ENCODE data around the gene RGP1. TPM values are rescaled to one million over a fixed set of nuclear protein-coding genes. Genes with fewer than 3 reads are reported as not detected.

RGP1 gene
- total RNA-seq, 1 donor from 2014 or later, result 35.7 TPM

DNA sequence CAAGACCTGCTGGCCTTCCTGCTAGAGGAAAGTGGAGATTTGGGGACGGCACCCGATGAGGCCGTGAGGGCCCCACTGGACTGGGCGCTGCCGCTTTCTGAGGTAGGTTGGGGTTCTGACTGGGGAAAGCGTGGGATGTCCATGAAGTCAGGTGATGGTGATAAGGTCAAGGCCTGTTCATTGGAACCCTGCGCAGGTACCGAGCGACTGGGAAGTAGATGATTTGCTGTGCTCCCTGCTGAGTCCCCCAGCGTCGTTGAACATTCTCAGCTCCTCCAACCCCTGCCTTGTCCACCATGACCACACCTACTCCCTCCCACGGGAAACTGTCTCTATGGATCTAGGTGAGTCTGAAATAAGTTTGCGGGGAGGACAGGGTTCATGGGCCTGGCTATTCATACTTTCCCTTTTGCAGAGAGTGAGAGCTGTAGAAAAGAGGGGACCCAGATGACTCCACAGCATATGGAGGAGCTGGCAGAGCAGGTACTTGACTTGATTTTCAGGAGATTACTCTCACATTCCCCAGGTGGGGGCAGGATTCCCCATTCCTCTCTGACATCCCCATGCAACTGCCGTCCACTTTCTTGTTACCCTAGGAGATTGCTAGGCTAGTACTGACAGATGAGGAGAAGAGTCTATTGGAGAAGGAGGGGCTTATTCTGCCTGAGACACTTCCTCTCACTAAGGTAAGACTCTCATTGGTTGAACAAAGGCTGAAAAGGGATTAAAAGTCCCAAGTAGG lies 16.1 kb upstream of the RGP1 start:
- Mint-ChIP-seq H3K27me3 (no peaks in the 10 kb centered on the region), H3K36me3 (peaks cover 24% of the 10 kb centered on the region), H3K9me3 (no peaks in the 10 kb centered on the region), H3K27ac (no peak overlapping the region), H3K4me1 (ENCODE audit: unreplicated experiment) (peaks cover 16% of the 10 kb centered on the region), H3K4me3 (no peak overlapping the region)
- DNase-seq (ENCODE audit: extremely low spot score, unreplicated experiment), result no peak
- TF ChIP-seq, protein P1, sequence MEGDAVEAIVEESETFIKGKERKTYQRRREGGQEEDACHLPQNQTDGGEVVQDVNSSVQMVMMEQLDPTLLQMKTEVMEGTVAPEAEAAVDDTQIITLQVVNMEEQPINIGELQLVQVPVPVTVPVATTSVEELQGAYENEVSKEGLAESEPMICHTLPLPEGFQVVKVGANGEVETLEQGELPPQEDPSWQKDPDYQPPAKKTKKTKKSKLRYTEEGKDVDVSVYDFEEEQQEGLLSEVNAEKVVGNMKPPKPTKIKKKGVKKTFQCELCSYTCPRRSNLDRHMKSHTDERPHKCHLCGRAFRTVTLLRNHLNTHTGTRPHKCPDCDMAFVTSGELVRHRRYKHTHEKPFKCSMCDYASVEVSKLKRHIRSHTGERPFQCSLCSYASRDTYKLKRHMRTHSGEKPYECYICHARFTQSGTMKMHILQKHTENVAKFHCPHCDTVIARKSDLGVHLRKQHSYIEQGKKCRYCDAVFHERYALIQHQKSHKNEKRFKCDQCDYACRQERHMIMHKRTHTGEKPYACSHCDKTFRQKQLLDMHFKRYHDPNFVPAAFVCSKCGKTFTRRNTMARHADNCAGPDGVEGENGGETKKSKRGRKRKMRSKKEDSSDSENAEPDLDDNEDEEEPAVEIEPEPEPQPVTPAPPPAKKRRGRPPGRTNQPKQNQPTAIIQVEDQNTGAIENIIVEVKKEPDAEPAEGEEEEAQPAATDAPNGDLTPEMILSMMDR (conservative IDR thresholded peaks at IDR 0.05), result no peak

DNA sequence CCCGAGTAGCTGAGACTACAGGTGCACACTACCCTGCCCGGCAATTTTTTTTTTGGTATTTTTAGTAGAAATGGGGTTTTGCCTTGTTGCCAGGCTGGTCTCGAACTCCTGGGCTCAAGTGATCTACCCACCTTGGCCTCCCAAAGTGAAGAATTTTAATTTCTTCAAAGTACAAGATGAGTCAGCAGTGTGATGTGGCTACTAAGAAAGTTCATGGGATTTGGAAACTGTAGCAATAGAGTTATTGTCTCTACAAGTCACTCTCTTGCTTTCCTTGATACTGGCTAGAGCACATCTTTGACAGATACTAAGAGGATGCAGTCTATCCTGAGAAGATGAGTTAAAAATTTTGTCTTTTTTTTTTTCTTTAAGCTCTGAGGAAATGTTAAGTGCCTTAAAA lies 15.0 kb upstream of the RGP1 start:
- H3K27ac Mint-ChIP-seq, result peak overlapping the region; percentile 40
- peaks cover 32% of the 10 kb centered on the region for H3K36me3 Mint-ChIP-seq
- H3K27me3 Mint-ChIP-seq, result no peaks in the 10 kb centered on the region
- no peak for DNase-seq (ENCODE audit: extremely low spot score, unreplicated experiment)
- TF ChIP-seq, protein P1 (conservative IDR thresholded peaks at IDR 0.05), result no peak
- peaks cover 16% of the 10 kb centered on the region for H3K4me1 Mint-ChIP-seq (ENCODE audit: unreplicated experiment)
- peak overlapping the region; percentile 25 for H3K4me3 Mint-ChIP-seq
- H3K9me3 Mint-ChIP-seq, result no peaks in the 10 kb centered on the region

DNA sequence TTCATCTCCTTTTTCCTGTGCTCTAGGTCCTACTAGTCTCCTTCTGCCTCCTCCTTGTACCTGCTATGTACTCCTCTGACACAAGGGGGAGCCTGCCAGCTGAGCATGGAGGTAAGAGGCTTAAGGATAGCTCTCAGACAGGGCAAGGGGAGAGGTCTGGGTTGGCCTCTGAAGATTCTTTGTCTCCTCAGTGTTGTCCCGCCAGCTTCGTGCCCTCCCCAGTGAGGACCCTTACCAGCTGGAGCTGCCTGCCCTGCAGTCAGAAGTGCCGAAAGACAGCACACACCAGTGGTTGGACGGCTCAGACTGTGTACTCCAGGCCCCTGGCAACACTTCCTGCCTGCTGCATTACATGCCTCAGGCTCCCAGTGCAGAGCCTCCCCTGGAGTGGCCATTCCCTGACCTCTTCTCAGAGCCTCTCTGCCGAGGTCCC lies 12.9 kb upstream of the RGP1 start:
- H3K4me3 Mint-ChIP-seq, result peak overlapping the region; percentile 26
- H3K9me3 Mint-ChIP-seq, result no peaks in the 10 kb centered on the region
- H3K27me3 Mint-ChIP-seq, result no peaks in the 10 kb centered on the region
- TF ChIP-seq, protein P1 (conservative IDR thresholded peaks at IDR 0.05), result peak; percentile 84
- no peak for DNase-seq (ENCODE audit: extremely low spot score, unreplicated experiment)
- peaks cover 36% of the 10 kb centered on the region for H3K36me3 Mint-ChIP-seq
- H3K4me1 Mint-ChIP-seq (ENCODE audit: unreplicated experiment), result peaks cover 13% of the 10 kb centered on the region
- peak overlapping the region; percentile 30 for H3K27ac Mint-ChIP-seq

DNA sequence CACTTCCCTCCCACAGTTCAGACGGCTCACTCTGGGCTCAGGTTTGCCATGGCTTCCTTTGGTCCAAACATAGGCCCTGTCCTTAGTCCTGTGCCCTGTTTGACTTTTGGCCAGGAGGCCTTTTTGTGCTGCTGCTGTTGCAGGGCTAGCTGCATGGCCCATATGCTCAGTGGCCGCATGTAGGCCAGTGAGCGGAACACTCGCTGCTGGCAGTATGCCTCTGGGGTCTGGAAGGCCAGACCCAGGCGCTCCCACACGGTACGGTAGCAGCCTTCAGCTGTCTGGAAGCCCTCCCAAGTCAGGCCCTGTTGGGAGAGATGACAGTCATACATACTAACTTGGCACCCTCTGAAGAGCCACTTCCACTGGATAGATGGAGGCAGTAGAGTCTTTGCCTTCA lies 11.9 kb upstream of the RGP1 start:
- no peaks in the 10 kb centered on the region for H3K9me3 Mint-ChIP-seq
- H3K4me1 Mint-ChIP-seq (ENCODE audit: unreplicated experiment), result peaks cover 7% of the 10 kb centered on the region
- no peak overlapping the region for H3K4me3 Mint-ChIP-seq
- DNase-seq (ENCODE audit: extremely low spot score, unreplicated experiment), result no peak
- H3K27ac Mint-ChIP-seq, result peak overlapping the region; percentile 18
- TF ChIP-seq, protein P1 (conservative IDR thresholded peaks at IDR 0.05), result no peak
- peaks cover 35% of the 10 kb centered on the region for H3K36me3 Mint-ChIP-seq
- H3K27me3 Mint-ChIP-seq, result no peaks in the 10 kb centered on the region

DNA sequence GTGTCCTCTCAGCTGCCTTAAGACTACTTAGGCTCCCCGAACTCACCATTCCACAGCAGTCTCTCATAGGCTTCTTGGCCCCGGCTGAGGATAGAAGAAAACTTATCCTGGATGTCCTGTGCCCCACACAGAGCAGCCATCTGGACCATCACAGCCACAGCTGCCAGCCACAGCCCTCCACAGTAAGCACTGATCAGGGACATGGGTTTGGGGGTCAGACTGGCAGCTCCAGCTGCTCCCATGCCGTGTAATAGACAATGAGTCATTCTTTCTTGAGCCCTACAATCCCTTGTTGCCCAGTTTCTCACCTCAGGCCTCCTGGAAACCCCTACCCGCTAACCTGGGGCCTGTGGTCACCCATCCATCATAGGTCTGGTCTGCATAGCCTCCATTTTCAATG lies 10.9 kb upstream of the RGP1 start:
- H3K9me3 Mint-ChIP-seq, result no peaks in the 10 kb centered on the region
- peaks cover 4% of the 10 kb centered on the region for H3K4me1 Mint-ChIP-seq (ENCODE audit: unreplicated experiment)
- no peak overlapping the region for H3K4me3 Mint-ChIP-seq
- TF ChIP-seq, protein P1 (conservative IDR thresholded peaks at IDR 0.05), result no peak
- DNase-seq (ENCODE audit: extremely low spot score, unreplicated experiment), result no peak
- peaks cover 37% of the 10 kb centered on the region for H3K36me3 Mint-ChIP-seq
- H3K27me3 Mint-ChIP-seq, result no peaks in the 10 kb centered on the region
- H3K27ac Mint-ChIP-seq, result peak overlapping the region; percentile 48
